Kidney (tissue), 14 donors: ENCODE data around the gene RYR2. TPM values are rescaled to one million over a fixed set of nuclear protein-coding genes. Genes with fewer than 3 reads are reported as not detected.

Source experiments
- DNase-seq, 5 donors: peaks; one replicate each; pipeline ENCODE4 v3.0.0-alpha.2; 2013 to 2020
- FAIRE-seq: peaks from 2 replicates; lab custom pipeline; 2012; peaks lifted over from hg19 to GRCh38; lab: Jason Lieb, UNC
- H3K27ac ChIP-seq, 2 donors: one replicate each; pipeline ENCODE4 v1.7.0; 2013; ENCODE audit warnings: low read depth in 2 of 2, low read length in 2 of 2, inconsistent platforms in 1 of 2
- H3K27me3 ChIP-seq: one replicate; pipeline ENCODE4 v1.7.1; 2013; ENCODE audit warnings: low read length, inconsistent platforms; ENCODE audit not compliant: control insufficient read depth, insufficient read depth
- H3K36me3 ChIP-seq, 3 donors: one replicate each; pipeline versions ENCODE4 v1.7.0 to v1.7.1; 2013; ENCODE audit warnings: low read length in 3 of 3, control low read depth in 1 of 3, inconsistent platforms in 1 of 3; ENCODE audit not compliant: insufficient read depth in 3 of 3, control insufficient read depth in 2 of 3
- H3K4me1 ChIP-seq, 3 donors: one replicate each; pipeline versions ENCODE4 v1.7.0 to v1.7.1; 2013; ENCODE audit warnings: low read length in 3 of 3, inconsistent platforms in 1 of 3, low read depth in 1 of 3; ENCODE audit not compliant: control insufficient read depth in 2 of 3, insufficient read depth in 2 of 3
- H3K4me3 ChIP-seq, 3 donors: one replicate each; pipeline versions ENCODE4 v1.7.0 to v1.8.1; 2013; ENCODE audit warnings: low read length in 3 of 3, control low read depth in 1 of 3, inconsistent platforms in 1 of 3
- H3K9ac ChIP-seq, 3 donors: one replicate each; pipeline versions ENCODE4 v1.7.0 to v1.7.1; 2013; ENCODE audit warnings: low read length in 3 of 3, control low read depth in 1 of 3, inconsistent platforms in 1 of 3
- H3K9me3 ChIP-seq, 3 donors: one replicate each; pipeline versions ENCODE4 v1.7.0 to v1.7.1; 2013; ENCODE audit warnings: low read length in 3 of 3, control low read depth in 1 of 3, inconsistent platforms in 1 of 3; ENCODE audit not compliant: control insufficient read depth in 2 of 3, insufficient read depth in 1 of 3
- intact Hi-C: fragments of 100-400 bp; cut with DNase I; formaldehyde crosslinking; loops from one replicate; pipeline ENCODE4 v1.11.1; 2022
- polyA plus RNA-seq: library from polyadenylated mRNA; stranded (reverse); fragments of 350-450 nt; fragmentation: Illumina TruSeq; extraction: RNeasy Lipid Tissue Mini Kit (QIAGEN cat#74804); gene quantifications from one replicate; pipeline ENCODE4 v1.2.3, GENCODE V29; 2014; ENCODE audit warnings: low read depth, low replicate concordance; ENCODE audit not compliant: insufficient read depth
- total RNA-seq: library from RNA; stranded (reverse); fragmentation: NEBNext Ultra II Directional; extraction: Animal tissue kit (Norgen Biotek cat#: 25700); gene quantifications from one replicate; pipeline ENCODE4 v1.2.1, GENCODE V29; 2021
- TF ChIP-seq, protein P1 (sequence below): IDR thresholded peaks from 3 replicates; pipeline ENCODE4 v1.5.1; 2012; ENCODE audit warnings: mild to moderate bottlenecking, moderate library complexity, borderline replicate concordance; ENCODE audit not compliant: insufficient read depth; ENCODE audit errors: extremely low read depth
- donor health status: control.
- donor health status: control.
- donor health status: control.
- donor health status: control.
- donor health status: control.
- donor health status: DM: yes; HTN: yes; CAD: no.
- donor health status: Normal renal cell carcinoma (clear cell type).

RYR2 gene
- total and polyA plus RNA-seq, 2 donors from 2014 or later: 0.28 to 0.60 TPM

GRCh38 chr1:237258871-237259270, 216.9 kb downstream of the RYR2 start:
- Histone ChIP-seq H3K4me3 (no peak overlapping the region), H3K36me3 (no peaks in the 10 kb centered on the region), H3K4me1 (no peaks in the 10 kb centered on the region), H3K27me3 (no peaks in the 10 kb centered on the region), H3K27ac (no peak overlapping the region), H3K9me3 (no peaks in the 10 kb centered on the region), H3K9ac (no peak overlapping the region)
- DNase-seq: no peak
- FAIRE-seq: no peak
- TF ChIP-seq, protein P1, sequence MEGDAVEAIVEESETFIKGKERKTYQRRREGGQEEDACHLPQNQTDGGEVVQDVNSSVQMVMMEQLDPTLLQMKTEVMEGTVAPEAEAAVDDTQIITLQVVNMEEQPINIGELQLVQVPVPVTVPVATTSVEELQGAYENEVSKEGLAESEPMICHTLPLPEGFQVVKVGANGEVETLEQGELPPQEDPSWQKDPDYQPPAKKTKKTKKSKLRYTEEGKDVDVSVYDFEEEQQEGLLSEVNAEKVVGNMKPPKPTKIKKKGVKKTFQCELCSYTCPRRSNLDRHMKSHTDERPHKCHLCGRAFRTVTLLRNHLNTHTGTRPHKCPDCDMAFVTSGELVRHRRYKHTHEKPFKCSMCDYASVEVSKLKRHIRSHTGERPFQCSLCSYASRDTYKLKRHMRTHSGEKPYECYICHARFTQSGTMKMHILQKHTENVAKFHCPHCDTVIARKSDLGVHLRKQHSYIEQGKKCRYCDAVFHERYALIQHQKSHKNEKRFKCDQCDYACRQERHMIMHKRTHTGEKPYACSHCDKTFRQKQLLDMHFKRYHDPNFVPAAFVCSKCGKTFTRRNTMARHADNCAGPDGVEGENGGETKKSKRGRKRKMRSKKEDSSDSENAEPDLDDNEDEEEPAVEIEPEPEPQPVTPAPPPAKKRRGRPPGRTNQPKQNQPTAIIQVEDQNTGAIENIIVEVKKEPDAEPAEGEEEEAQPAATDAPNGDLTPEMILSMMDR: no peak
- intact Hi-C loops: no loop called here

DNA sequence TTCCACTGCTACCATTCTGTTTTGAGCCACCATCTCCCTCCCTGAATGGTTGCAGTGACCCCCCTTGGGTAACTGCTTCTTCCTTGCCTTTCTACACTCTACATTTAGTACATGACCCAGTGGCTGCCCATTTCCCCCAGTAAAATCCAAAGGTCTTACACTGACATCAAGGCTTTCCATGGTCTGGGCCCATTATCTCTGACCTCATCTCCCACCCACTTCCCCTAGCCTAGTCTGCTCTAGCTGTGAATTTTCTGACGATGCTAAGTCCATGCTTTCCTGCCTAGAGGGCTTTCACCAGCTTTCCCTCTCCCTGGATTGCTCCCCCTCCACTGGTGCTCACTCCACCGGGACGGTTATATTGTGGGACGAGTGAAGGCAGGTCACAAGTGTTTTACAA, 219.2 kb downstream of the RYR2 start:
- H3K27me3 ChIP-seq: no peaks in the 10 kb centered on the region
- no peak for FAIRE-seq

DNA sequence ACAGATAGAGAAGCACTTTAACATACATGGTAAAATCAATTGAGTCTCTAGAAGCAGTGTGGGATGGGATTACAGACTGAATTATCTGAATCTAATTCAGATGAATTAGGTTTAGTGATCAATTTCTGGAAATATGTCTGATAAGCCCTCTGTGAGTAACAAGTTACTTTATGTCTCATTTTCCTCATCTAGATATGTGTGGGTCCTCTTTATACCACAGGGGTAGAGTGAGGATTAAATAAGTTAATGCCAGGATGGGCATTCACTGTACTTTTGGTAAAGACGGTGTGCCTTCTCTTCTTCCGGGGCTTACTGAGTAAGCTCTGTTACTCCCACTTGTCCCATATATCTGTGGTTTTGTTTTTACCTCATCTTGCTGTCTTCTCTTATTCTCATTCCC, 225.8 kb downstream of the RYR2 start:
- Histone ChIP-seq H3K27ac (no peak overlapping the region), H3K4me3 (no peak overlapping the region), H3K27me3 (no peaks in the 10 kb centered on the region), H3K36me3 (no peaks in the 10 kb centered on the region), H3K4me1 (no peaks in the 10 kb centered on the region), H3K9ac (no peak overlapping the region), H3K9me3 (no peaks in the 10 kb centered on the region)
- DNase-seq (no peak), FAIRE-seq (no peak)
- intact Hi-C loops: no loop called here
- TF ChIP-seq, protein P1: no peak

More for the DNA sequence above, 219.2 kb downstream of the RYR2 start:
- DNase-seq: no peak
- intact Hi-C loops: no loop called here
- Histone ChIP-seq H3K4me3 (no peak overlapping the region), H3K27ac (no peak overlapping the region), H3K9ac (no peak overlapping the region), H3K9me3 (no peaks in the 10 kb centered on the region), H3K36me3 (no peaks in the 10 kb centered on the region), H3K4me1 (no peaks in the 10 kb centered on the region)
- TF ChIP-seq, protein P1: no peak

- DNase-seq: no peak
- H3K4me1 ChIP-seq: no peaks in the 10 kb centered on the region
- H3K27ac ChIP-seq: no peak overlapping the region
- TF ChIP-seq, protein P1: no peak
- H3K36me3 ChIP-seq: no peaks in the 10 kb centered on the region
- H3K9me3 ChIP-seq: no peaks in the 10 kb centered on the region
- H3K27me3 ChIP-seq: no peaks in the 10 kb centered on the region
- intact Hi-C loops: no loop called here
- no peak for FAIRE-seq
- no peak overlapping the region for H3K9ac ChIP-seq
- no peak overlapping the region for H3K4me3 ChIP-seq
These were observed 228.0 kb downstream of the RYR2 start for GRCh38 chr1:237269938-237270337.
